Testis (tissue), 2 donors: Measurements from ENCODE around the gene NUP93.

ENCODE experiments used
- CTCF ChIP-seq, 3 experiments: fragments of 450-650 bp in 2 of 3; fragments of 200-600 bp in 1 of 3; sonication (generic) in 1 of 3; IDR thresholded peaks; one replicate each; pipeline ENCODE4 v1.5.1; 2016 to 2019; ENCODE audit warnings: antibody characterized with exemption in 3 of 3, mild to moderate bottlenecking in 2 of 3, moderate library complexity in 1 of 3
- POLR2A ChIP-seq: fragments of 450-650 bp; IDR thresholded peaks from one replicate; pipeline ENCODE4 v1.6.1; 2017; ENCODE audit warnings: antibody characterized with exemption, mild to moderate bottlenecking, moderate library complexity

- no peak for TF ChIP-seq POLR2A
- no peak for TF ChIP-seq CTCF (IDR thresholded peaks at IDR 0.05)
These were observed 71.8 kb downstream of the NUP93 start for GRCh38 chr16:56801762-56802161.
